Right atrium auricular region (tissue), 2 donors: ENCODE measurements around the gene CES2. TPM values are rescaled to one million over a fixed set of nuclear protein-coding genes. Genes with fewer than 3 reads are reported as not detected.
A peak's percentile ranks its signal among the peaks of the same experiment; 100 is the strongest.

Source experiments
- DNase-seq: peaks from one replicate; pipeline ENCODE4 v3.0.0-alpha.2; 2019; ENCODE audit warnings: low spot score
- H3K27ac ChIP-seq, 2 donors: fragments of 200-600 bp; sonication (generic); 1 replicate in 1 of 2; 2 replicates in 1 of 2; pipeline ENCODE4 v1.5.1; 2016 to 2019
- H3K27me3 ChIP-seq, 2 donors: fragments of 200-600 bp; sonication (generic); one replicate each; pipeline versions ENCODE4 v1.5.1 to v1.6.0; 2017 to 2019
- H3K36me3 ChIP-seq: fragments of 200-600 bp; sonication (generic); one replicate; pipeline ENCODE4 v1.5.1; 2016
- H3K4me1 ChIP-seq, 2 donors: fragments of 200-600 bp; sonication (generic); one replicate each; pipeline versions ENCODE4 v1.5.1 to v1.6.0; 2017 to 2019
- H3K4me3 ChIP-seq, 2 donors: fragments of 200-600 bp; sonication (generic); 1 replicate in 1 of 2; 2 replicates in 1 of 2; pipeline ENCODE4 v1.5.1; 2017 to 2019; ENCODE audit warnings: mild to moderate bottlenecking in 1 of 2, moderate library complexity in 1 of 2
- H3K9me3 ChIP-seq, 2 donors: fragments of 200-600 bp; sonication (generic); one replicate each; pipeline ENCODE4 v1.5.1; 2019
- CTCF ChIP-seq, 2 donors: fragments of 200-600 bp; sonication (generic); IDR thresholded peaks; one replicate each; pipeline ENCODE4 v1.5.1; 2019; ENCODE audit warnings: antibody characterized with exemption in 2 of 2
- total RNA-seq, 2 donors: library from RNA; depleted of rRNA; stranded (reverse); fragments of >200 nt; gene quantifications; one replicate each; pipeline ENCODE4 v1.1.0, GENCODE V29; 2016

The CES2 gene
- total RNA-seq, 2 donors from 2014 or later = 33.1 to 51.4 TPM

- Histone ChIP-seq H3K4me3 (no peak overlapping the region), H3K9me3 (no peaks in the 10 kb centered on the region), H3K36me3 (peaks cover 4% of the 10 kb centered on the region), H3K27me3 (no peaks in the 10 kb centered on the region), H3K27ac (peak overlapping the region; percentile 87 to 98), H3K4me1 (peaks cover 0 to 48% of the 10 kb centered on the region in 2 donors)
- no peak for DNase-seq
- no peak for TF ChIP-seq CTCF (IDR thresholded peaks at IDR 0.05)
Observed at GRCh38 chr16:66926961-66927436, 8.3 kb upstream of the CES2 start.

GRCh38 chr16:66927918-66928649 is 7.2 kb upstream of the CES2 start:
- Histone ChIP-seq H3K4me1 (peaks cover 0 to 54% of the 10 kb centered on the region in 2 donors), H3K36me3 (no peaks in the 10 kb centered on the region), H3K9me3 (no peaks in the 10 kb centered on the region), H3K27me3 (no peaks in the 10 kb centered on the region), H3K27ac (peak overlapping the region; percentile 87 to 98), H3K4me3 (no peak overlapping the region)
- TF ChIP-seq CTCF (IDR thresholded peaks at IDR 0.05) = no peak
- DNase-seq = no peak

- Histone ChIP-seq H3K4me1 (peaks cover 0 to 60% of the 10 kb centered on the region in 2 donors), H3K4me3 (no peak overlapping the region), H3K36me3 (no peaks in the 10 kb centered on the region), H3K27me3 (no peaks in the 10 kb centered on the region), H3K9me3 (no peaks in the 10 kb centered on the region), H3K27ac (peak overlapping the region; percentile 87 to 98)
- no peak for DNase-seq
- peak in 1 of 2 donors; percentile 52 for TF ChIP-seq CTCF (IDR thresholded peaks at IDR 0.05)
Observed at GRCh38 chr16:66928702-66929388, 6.5 kb upstream of the CES2 start.

- Histone ChIP-seq H3K27me3 (no peaks in the 10 kb centered on the region), H3K4me1 (peaks cover 0 to 62% of the 10 kb centered on the region in 2 donors), H3K36me3 (no peaks in the 10 kb centered on the region), H3K9me3 (no peaks in the 10 kb centered on the region), H3K27ac (peak overlapping the region; percentile 61 to 98), H3K4me3 (no peak overlapping the region)
- no peak for TF ChIP-seq CTCF (IDR thresholded peaks at IDR 0.05)
- no peak for DNase-seq
Observed at GRCh38 chr16:66930189-66930588, 5.1 kb upstream of the CES2 start.

GRCh38 chr16:66931665-66932064 is 3.7 kb upstream of the CES2 start:
- Histone ChIP-seq H3K4me1 (peaks cover 0 to 66% of the 10 kb centered on the region in 2 donors), H3K9me3 (no peaks in the 10 kb centered on the region), H3K36me3 (no peaks in the 10 kb centered on the region), H3K4me3 (no peak overlapping the region), H3K27me3 (no peaks in the 10 kb centered on the region), H3K27ac (no peak overlapping the region)
- TF ChIP-seq CTCF (IDR thresholded peaks at IDR 0.05) = no peak
- DNase-seq = no peak
